T-helper 1 cell treated with Interleukin-12 subunit alpha and Interleukin-12 subunit beta and Interleukin-4 antibody, amounts not matched to agents 30 μg/mL and 1 μg/mL, for 36 hours (primary cell): ENCODE data around the gene NCSTN.

ENCODE experiments used
- H3K27ac Mint-ChIP-seq: one replicate; pipeline ENCODE4 v1.8.0; 2021; ENCODE audit warnings: mild to moderate bottlenecking, mixed read lengths
- H3K27me3 Mint-ChIP-seq: one replicate; pipeline ENCODE4 v1.8.0; 2021; ENCODE audit warnings: low read depth, mixed read lengths
- H3K36me3 Mint-ChIP-seq: one replicate; pipeline ENCODE4 v1.8.0; 2021; ENCODE audit warnings: low read depth, mixed read lengths
- H3K4me1 Mint-ChIP-seq: one replicate; pipeline ENCODE4 v1.8.0; 2021; ENCODE audit warnings: low read depth, mixed read lengths
- H3K4me3 Mint-ChIP-seq: one replicate; pipeline ENCODE4 v1.8.0; 2021; ENCODE audit warnings: mild to moderate bottlenecking, moderate library complexity, mixed read lengths
- H3K9me3 Mint-ChIP-seq: one replicate; pipeline ENCODE4 v1.8.0; 2021; ENCODE audit warnings: mixed read lengths

NCSTN gene

DNA sequence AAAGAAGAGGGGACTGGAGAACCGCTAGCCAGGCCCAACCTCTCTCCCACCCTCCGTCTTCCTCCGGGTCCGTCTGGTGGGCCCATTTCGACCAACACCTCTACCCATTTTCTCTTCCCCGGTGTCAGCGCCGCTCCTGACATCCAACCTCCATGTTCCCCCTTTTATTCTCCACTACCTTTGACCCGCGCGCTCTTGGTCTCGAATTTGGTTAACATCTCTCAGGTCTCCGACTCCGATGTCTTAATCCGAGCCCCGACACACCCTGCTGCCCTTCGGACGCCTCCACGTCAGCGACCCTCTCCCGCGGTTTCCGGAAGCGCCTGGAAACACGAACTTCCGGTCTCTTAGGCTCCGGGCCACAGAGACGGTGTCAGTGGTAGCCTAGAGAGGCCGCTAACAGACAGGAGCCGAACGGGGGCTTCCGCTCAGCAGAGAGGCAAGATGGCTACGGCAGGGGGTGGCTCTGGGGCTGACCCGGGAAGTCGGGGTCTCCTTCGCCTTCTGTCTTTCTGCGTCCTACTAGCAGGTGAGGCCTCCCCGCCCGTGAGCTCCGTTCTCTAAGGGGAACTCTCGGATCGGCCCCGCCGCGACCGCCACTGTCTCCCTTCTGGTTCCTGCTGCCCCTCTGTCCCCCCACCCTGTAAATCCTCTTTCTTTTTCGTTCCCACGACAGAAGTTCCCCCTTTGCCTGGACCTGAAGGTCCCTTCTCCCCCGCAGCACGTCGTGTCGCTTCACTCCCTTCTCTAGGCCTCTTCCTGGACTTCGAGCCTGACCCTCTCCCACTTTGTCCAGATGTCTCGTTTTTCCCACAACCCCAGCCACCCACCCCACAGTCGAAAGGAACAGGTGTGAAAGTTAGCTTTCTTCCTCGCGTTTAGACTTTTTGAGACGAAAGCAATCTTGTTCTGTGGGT is at the start of gene NCSTN, which contains the start of gene COPA:
Gene NCSTN, plus strand, starts transcription at position 431 of the 917 bp plus-strand sequence. Its CDS starts 14 bp downstream, at position 445.
Gene COPA, minus strand, starts transcription at position 298 of the 917 bp plus-strand sequence. Its CDS starts 80 bp downstream, at position 218.
- H3K4me1 Mint-ChIP-seq, result peaks cover 42% of the 10 kb centered on the region
- H3K9me3 Mint-ChIP-seq, result no peaks in the 10 kb centered on the region
- peaks cover 42% of the 10 kb centered on the region for H3K36me3 Mint-ChIP-seq
- peak within 1 kb of the TSS; percentile 100 for H3K4me3 Mint-ChIP-seq
- no peaks in the 10 kb centered on the region for H3K27me3 Mint-ChIP-seq
- peak within 1 kb of the TSS; percentile 100 for H3K27ac Mint-ChIP-seq

DNA sequence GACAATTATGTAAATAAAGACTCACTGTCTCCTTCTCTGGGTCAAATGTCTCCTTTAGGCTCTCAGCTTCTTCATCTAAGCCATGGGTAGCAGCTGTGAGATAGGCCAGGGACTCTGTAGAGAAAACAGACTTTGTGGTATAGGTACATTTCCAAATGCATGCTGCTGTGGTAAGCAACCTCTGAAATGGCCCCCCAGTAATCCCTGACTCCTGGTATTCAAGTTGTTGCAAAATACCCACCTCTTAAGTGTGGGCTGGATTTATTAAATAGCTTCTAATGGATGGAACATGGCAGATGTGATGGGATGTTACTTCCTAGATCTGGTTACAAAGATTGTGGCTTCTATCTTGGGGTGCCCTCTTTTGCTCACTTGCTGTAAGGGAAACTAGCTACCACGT is 47.1 kb upstream of the NCSTN start:
- Mint-ChIP-seq H3K36me3 (peaks cover 70% of the 10 kb centered on the region), H3K27me3 (no peaks in the 10 kb centered on the region), H3K9me3 (no peaks in the 10 kb centered on the region), H3K4me1 (peaks cover 3% of the 10 kb centered on the region), H3K4me3 (no peak overlapping the region), H3K27ac (no peak overlapping the region)

DNA sequence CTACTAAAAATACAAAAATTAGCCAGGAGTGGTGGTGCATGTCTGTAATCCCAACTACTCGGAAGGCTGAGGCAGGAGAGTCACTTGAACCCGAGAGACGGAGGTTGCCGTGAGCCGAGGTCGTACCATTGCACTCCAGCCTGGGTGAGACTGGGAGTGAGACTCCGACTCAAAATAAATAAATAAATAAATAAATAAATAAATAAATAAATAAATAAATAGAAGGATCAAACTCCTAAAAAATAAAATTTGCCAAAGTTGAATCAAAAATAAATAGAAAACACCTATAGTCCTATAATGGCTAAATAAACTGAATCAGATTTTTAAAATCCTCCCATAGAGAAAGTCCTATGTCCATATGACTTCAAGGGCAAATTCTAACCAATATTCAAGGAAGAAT is 43.0 kb upstream of the NCSTN start:
- Mint-ChIP-seq H3K9me3 (no peaks in the 10 kb centered on the region), H3K4me1 (no peaks in the 10 kb centered on the region), H3K27ac (no peak overlapping the region), H3K4me3 (no peak overlapping the region), H3K27me3 (no peaks in the 10 kb centered on the region), H3K36me3 (peaks cover 52% of the 10 kb centered on the region)

DNA sequence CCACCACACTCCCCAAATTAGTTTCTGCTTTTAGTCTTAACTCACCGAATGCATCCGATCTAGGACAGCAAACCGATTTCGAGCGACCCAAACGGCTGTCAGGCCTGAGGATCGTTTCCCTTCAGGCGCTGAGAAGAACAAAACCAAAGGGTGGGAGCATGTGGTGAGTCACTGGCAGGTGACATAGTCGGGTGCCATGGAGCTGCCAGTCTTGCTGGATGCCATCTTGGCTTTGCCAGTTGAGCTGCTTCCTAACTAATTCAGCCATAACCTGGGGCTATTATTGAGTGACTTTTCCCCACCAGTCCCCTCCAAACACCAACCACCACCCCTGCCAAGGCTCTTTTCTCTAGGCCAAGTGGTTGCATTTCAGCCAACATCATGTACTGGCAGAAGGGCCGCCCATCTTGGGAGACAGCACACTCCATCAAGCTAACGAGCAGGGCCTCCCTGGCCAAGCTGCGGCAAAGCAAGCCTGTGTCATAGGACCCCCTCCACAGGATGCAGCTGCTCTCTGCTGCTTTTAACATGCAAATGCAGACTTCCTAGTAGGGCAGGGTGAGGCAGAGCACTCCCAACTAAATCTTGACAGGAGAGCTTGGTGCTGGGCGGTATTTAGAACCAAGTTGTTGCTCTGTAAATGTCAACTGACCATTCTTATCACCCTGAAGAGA is 35.9 kb upstream of the NCSTN start:
- Mint-ChIP-seq H3K4me3 (no peak overlapping the region), H3K9me3 (no peaks in the 10 kb centered on the region), H3K27ac (no peak overlapping the region), H3K27me3 (no peaks in the 10 kb centered on the region), H3K4me1 (no peaks in the 10 kb centered on the region), H3K36me3 (peaks cover 51% of the 10 kb centered on the region)

DNA sequence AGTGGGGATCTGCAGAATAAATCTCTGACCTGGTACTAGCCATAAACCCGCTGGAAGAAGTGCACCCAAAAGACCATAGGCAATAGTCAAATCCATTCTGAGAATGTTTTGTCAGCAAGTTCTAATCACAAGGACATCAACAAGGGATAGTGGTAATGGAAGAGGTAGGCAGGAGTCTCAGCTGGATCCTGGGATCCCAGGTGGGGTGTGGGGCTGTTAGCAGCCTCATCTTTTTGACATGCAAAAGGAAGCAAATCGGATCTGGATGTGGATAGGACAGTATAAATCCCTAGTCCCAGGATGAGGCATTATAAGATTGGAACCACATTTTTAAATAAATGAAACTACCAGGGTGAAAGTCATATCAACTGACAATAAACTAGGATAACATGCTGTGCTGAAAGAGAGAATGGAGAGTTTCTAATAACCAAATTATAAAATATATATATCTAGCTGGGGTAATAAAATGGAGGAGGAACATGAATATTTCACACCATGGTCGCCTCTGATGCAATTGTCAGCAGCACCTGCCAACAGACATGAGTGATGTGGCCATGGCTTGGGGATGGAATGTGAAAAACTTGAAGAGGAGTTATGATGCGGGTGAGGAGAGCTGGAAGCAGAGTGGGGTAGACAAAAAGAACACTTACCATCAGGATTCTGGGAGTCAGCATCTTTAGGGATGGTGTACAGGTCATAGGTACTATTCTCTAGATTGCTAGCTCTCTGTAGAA is 34.6 kb upstream of the NCSTN start:
- H3K27ac Mint-ChIP-seq, result no peak overlapping the region
- no peaks in the 10 kb centered on the region for H3K27me3 Mint-ChIP-seq
- no peaks in the 10 kb centered on the region for H3K9me3 Mint-ChIP-seq
- no peak overlapping the region for H3K4me3 Mint-ChIP-seq
- peaks cover 54% of the 10 kb centered on the region for H3K36me3 Mint-ChIP-seq
- no peaks in the 10 kb centered on the region for H3K4me1 Mint-ChIP-seq

DNA sequence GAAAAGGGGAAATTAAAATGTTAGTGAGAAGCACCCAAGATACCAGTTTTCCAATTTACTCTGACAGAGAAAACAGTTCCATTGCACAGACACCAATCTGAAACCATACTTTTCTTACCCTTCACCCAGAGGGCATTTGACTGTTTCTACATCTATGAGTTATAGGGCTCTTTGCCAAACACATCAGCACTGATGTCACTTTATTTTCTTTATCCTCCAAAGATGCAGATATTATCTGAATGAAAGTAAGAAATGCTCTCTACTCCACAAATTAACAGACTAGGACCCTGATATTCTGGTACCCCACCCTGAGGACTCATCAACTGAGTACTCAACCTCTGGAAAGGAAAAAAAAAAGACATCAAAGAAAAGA is 34.0 kb upstream of the NCSTN start:
- H3K9me3 Mint-ChIP-seq, result no peaks in the 10 kb centered on the region
- no peak overlapping the region for H3K4me3 Mint-ChIP-seq
- H3K27ac Mint-ChIP-seq, result no peak overlapping the region
- no peaks in the 10 kb centered on the region for H3K4me1 Mint-ChIP-seq
- H3K27me3 Mint-ChIP-seq, result no peaks in the 10 kb centered on the region
- peaks cover 59% of the 10 kb centered on the region for H3K36me3 Mint-ChIP-seq

DNA sequence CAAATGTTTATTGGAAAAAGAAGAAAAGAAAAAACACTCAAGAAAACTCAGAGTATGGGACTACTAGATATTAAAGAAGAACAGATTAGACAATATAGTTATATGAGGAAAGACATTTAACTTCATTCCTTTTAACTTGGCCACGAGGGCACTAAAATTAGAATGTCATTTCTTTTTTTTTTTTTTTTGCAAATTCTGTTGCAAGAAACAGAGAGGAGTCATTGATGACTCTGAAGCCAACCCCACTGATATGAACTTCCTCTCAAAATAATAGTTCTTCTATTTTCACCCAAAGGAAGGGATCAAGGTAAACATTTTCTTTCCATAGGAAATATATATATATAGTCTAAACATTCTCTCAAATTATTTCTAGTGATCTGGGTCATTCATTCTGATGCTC is 33.6 kb upstream of the NCSTN start:
- no peaks in the 10 kb centered on the region for H3K9me3 Mint-ChIP-seq
- H3K36me3 Mint-ChIP-seq, result peaks cover 61% of the 10 kb centered on the region
- H3K27me3 Mint-ChIP-seq, result no peaks in the 10 kb centered on the region
- H3K4me1 Mint-ChIP-seq, result peaks cover under 1% of the 10 kb centered on the region
- H3K4me3 Mint-ChIP-seq, result no peak overlapping the region
- H3K27ac Mint-ChIP-seq, result no peak overlapping the region

DNA sequence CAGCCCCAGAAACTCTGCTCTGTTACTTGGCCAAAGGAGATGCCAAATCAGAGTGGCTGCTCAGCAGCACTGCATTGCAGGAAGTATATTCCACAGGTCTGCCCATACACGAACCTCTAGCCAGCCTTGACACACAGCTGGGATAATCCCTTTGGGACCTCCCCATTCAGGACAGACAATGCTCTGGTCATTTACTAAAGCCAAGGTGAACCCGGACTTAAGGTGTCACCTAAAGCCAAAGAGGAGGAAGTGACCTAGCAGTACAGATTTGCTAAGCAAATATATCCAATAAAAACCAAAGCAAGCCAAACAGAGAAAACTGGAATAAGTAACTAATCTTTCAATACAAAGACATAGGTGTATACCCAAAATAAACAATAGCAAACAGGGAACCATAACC is 27.8 kb upstream of the NCSTN start:
- Mint-ChIP-seq H3K9me3 (peaks cover 14% of the 10 kb centered on the region), H3K4me1 (peaks cover 7% of the 10 kb centered on the region), H3K27me3 (no peaks in the 10 kb centered on the region), H3K4me3 (no peak overlapping the region), H3K36me3 (peaks cover 76% of the 10 kb centered on the region), H3K27ac (no peak overlapping the region)

DNA sequence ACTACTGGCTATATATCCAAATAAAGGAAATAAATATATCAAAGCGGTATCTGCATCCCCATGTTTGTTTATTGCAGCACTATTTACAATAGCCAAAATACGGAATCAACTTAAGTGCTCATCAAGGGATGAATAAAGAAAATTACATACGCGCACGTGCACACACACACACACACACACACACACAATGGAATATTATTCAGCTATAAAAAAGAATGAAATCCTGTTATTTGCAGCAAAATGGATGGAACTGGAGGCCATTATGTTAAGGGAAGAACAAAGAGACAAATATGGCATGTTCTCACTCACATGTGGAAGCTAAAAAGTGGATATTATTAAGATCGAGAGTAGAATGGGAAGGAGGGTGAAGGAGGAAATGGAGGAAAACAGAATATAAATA is 20.4 kb upstream of the NCSTN start:
- H3K27me3 Mint-ChIP-seq, result no peaks in the 10 kb centered on the region
- peaks cover under 1% of the 10 kb centered on the region for H3K9me3 Mint-ChIP-seq
- no peak overlapping the region for H3K27ac Mint-ChIP-seq
- peaks cover 52% of the 10 kb centered on the region for H3K36me3 Mint-ChIP-seq
- peaks cover 4% of the 10 kb centered on the region for H3K4me1 Mint-ChIP-seq
- no peak overlapping the region for H3K4me3 Mint-ChIP-seq

DNA sequence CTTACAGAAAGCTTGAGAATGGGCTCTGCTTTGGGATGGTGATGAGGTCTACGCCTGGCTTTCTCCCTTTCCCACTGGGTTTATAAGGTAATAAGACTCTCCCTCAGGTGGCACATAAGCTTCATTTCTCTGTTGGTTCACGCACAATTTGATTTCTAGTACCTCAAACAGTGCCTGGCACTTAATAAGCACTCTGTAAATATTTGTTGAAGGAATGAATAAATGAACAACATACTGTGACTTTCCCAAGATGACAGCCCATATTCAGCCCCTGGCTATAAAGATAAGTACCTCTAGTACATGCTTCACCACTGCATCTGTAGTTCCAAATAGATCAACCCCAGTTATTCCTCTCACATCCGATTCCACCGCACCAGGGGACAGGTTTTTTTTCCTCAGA is 17.9 kb upstream of the NCSTN start:
- Mint-ChIP-seq H3K36me3 (peaks cover 47% of the 10 kb centered on the region), H3K27ac (no peak overlapping the region), H3K9me3 (no peaks in the 10 kb centered on the region), H3K4me3 (no peak overlapping the region), H3K27me3 (no peaks in the 10 kb centered on the region), H3K4me1 (peaks cover 4% of the 10 kb centered on the region)

DNA sequence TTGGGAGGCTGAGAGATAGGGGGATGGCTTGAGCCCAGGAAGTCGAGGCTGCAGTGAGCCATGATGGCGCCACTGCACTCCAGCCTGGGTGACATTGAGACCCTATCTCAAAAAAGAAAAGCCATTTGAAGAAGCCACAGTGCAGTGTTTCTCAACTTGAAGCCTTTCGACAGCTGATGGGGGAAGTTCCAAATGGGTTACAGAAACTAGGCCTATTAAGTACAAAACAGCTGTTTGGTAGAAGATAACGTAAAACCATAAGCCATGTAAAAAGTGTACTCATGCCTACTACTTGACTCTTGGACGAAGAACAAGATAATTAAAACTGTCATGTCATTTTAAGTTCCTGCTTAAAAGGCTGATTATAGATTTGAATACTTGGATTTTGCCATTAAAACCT is 16.8 kb upstream of the NCSTN start:
- no peak overlapping the region for H3K27ac Mint-ChIP-seq
- no peaks in the 10 kb centered on the region for H3K27me3 Mint-ChIP-seq
- peaks cover 8% of the 10 kb centered on the region for H3K4me1 Mint-ChIP-seq
- H3K36me3 Mint-ChIP-seq, result peaks cover 48% of the 10 kb centered on the region
- H3K9me3 Mint-ChIP-seq, result no peaks in the 10 kb centered on the region
- H3K4me3 Mint-ChIP-seq, result no peak overlapping the region

DNA sequence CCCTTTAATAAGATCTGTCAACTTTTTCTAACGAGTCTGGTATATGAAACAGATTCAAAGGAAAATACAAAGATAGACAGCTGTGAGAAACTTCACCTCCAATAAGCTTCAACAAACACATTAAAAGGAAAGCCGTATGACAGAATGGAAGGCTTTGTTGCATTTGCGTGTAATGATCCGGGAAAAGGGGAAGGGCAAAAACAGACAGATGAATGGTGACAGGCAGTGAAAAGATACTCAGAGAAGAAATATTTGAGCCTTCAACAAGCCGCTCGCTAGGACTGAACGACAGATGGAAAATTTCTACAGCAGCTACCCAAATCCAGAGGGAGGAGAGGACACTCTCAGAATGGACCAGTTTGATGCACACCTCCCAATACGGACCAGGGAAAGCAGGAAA is 15.0 kb upstream of the NCSTN start:
- Mint-ChIP-seq H3K4me1 (peaks cover 8% of the 10 kb centered on the region), H3K9me3 (no peaks in the 10 kb centered on the region), H3K4me3 (no peak overlapping the region), H3K27ac (no peak overlapping the region), H3K36me3 (peaks cover 47% of the 10 kb centered on the region), H3K27me3 (no peaks in the 10 kb centered on the region)

DNA sequence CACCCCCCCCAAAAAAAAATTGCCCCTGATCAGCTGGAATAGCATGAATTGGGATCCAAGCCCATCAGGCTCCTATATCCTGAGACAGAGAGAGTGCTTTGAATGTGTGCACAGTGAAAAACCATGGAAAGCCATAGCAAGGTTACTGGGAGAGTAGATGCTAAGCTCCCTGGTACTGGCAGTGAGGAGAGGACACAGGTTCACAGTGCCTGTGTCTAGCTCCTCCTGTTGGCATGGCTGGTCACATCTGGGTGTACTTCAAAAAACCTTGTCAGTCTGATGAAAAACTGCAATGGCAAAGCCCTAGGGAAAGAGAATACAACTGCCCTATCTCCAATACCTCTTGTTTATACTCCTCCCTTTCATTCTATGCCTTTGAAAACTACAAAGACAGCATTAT is 13.1 kb upstream of the NCSTN start:
- Mint-ChIP-seq H3K36me3 (peaks cover 42% of the 10 kb centered on the region), H3K9me3 (no peaks in the 10 kb centered on the region), H3K27ac (no peak overlapping the region), H3K4me1 (peaks cover 10% of the 10 kb centered on the region), H3K27me3 (no peaks in the 10 kb centered on the region), H3K4me3 (no peak overlapping the region)

DNA sequence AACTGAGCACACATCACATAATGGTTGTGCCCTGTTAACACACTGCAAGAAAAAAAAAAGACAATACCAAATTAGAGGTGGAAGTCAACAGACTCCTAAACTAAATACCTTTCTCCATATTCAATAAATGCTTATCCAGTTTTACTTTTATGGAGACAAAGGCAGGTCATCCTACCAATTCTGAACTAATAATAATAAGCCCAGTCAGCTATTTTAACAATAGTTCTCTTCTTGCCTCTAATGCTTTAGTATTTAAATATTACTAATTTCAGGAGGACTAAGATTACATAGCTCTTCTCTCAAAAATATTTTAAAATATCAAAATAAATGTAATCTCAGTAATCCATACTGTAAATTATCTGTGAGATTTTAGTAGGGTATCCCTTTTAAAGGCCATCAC is 10.7 kb upstream of the NCSTN start:
- no peaks in the 10 kb centered on the region for H3K9me3 Mint-ChIP-seq
- H3K36me3 Mint-ChIP-seq, result peaks cover 36% of the 10 kb centered on the region
- no peaks in the 10 kb centered on the region for H3K27me3 Mint-ChIP-seq
- H3K4me1 Mint-ChIP-seq, result peaks cover 10% of the 10 kb centered on the region
- no peak overlapping the region for H3K27ac Mint-ChIP-seq
- H3K4me3 Mint-ChIP-seq, result no peak overlapping the region
